ENCODE results near the gene CXXC5. TPM values are rescaled to one million over a fixed set of nuclear protein-coding genes. Genes with fewer than 3 reads are reported as not detected.
A peak's percentile ranks its signal among the peaks of the same experiment; 100 is the strongest.

Gene CXXC5
- total and polyA plus RNA-seq, 9 donors: 4.4 to 35.7 (median 8.7) TPM

GRCh38 chr5:139705655-139706587, 57.8 kb downstream of the CXXC5 start:
- intact Hi-C loops (cut with DNase I): loop anchor here in 1 of 4 donors (5.0 kb wide), 1 partner anchor 61 kb away; no protein-coding TSS in a partner anchor
- no peak overlapping the region for H3K27ac ChIP-seq
- no peak overlapping the region for H3K4me3 ChIP-seq
- H3K4me1 ChIP-seq (ENCODE audit: insufficient read depth): peaks cover 10% of the 10 kb centered on the region
- TF ChIP-seq, protein P1, sequence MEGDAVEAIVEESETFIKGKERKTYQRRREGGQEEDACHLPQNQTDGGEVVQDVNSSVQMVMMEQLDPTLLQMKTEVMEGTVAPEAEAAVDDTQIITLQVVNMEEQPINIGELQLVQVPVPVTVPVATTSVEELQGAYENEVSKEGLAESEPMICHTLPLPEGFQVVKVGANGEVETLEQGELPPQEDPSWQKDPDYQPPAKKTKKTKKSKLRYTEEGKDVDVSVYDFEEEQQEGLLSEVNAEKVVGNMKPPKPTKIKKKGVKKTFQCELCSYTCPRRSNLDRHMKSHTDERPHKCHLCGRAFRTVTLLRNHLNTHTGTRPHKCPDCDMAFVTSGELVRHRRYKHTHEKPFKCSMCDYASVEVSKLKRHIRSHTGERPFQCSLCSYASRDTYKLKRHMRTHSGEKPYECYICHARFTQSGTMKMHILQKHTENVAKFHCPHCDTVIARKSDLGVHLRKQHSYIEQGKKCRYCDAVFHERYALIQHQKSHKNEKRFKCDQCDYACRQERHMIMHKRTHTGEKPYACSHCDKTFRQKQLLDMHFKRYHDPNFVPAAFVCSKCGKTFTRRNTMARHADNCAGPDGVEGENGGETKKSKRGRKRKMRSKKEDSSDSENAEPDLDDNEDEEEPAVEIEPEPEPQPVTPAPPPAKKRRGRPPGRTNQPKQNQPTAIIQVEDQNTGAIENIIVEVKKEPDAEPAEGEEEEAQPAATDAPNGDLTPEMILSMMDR (IDR thresholded peaks at IDR 0.05): no peak
- TF ChIP-seq POLR2A (IDR thresholded peaks at IDR 0.05): no peak
- TF ChIP-seq EP300 (IDR thresholded peaks at IDR 0.05): no peak
- H3K36me3 ChIP-seq: no peaks in the 10 kb centered on the region
- no peak for DNase-seq
- H3K9me3 ChIP-seq: no peaks in the 10 kb centered on the region
- WGBS, 3 donors: 58 to 69% (median 68%) methylated on average over 10 of the region's 10 CpGs
- no peaks in the 10 kb centered on the region for H3K27me3 ChIP-seq

DNA sequence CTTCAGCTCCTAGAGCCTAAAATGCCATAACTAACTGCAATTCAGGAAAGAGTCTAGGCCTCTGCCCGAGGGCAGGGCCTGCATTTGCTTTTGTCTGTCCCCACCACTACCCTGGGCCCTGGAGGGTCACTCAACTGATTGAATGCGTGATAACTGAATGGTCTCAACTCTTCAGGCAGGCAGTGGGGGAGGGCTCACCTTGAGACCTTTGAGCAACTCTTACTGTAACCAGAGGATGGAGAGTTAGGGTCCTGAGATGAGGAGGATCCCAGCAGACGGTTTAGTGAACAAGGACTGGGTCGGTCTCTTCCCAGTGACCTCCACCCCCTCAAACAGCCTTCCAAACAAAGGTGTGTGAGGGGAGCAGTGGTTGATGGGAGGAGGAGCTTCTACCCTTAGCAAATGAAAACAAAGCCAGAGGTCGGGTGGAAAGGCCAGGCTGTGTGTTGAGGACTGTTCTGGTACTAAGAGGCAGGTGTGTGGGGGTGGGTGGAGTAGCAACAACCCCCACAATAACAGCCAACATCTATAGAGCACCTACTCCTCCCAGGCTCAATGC, 59.4 kb downstream of the CXXC5 start:
- TF ChIP-seq EP300 (IDR thresholded peaks at IDR 0.05) (no peak), POLR2A (IDR thresholded peaks at IDR 0.05) (no peak)
- TF ChIP-seq, protein P1 (IDR thresholded peaks at IDR 0.05): no peak
- Histone ChIP-seq H3K4me1 (ENCODE audit: insufficient read depth) (peaks cover 15% of the 10 kb centered on the region), H3K36me3 (no peaks in the 10 kb centered on the region), H3K9me3 (no peaks in the 10 kb centered on the region), H3K27me3 (no peaks in the 10 kb centered on the region), H3K27ac (no peak overlapping the region), H3K4me3 (no peak overlapping the region)
- intact Hi-C loops (cut with DNase I): loop anchor here in 1 of 4 donors (5.0 kb wide), 1 partner anchor 60 kb away; no protein-coding TSS in a partner anchor
- DNase-seq: no peak
- WGBS, 3 donors: 94 to 95% (median 95%) methylated on average over 5 of the region's 5 CpGs

DNA sequence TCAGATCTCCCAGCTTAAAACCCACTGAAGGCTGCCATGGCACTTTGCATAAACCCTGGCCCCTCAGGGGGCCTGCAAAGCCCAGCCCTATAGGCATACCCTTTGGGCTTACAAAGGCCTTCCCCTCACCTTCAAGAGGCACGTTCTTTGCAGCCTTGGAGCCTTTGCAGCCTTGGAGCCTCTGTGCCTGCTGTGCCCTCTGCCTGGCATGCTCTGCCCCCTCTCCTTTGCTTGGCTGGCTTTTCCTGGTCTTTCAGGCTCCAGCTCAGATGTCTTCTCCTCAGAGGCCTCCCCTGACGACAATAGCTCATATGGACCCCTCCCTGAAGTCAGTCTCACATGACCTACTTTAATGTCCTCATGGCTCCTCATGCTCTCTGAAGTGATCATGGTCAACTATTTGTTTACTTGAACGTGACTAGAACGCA, 60.3 kb downstream of the CXXC5 start:
- H3K9me3 ChIP-seq: no peaks in the 10 kb centered on the region
- intact Hi-C loops (cut with DNase I): loop anchor here in 1 of 4 donors (5.0 kb wide), 1 partner anchor 59 kb away; no protein-coding TSS in a partner anchor
- TF ChIP-seq POLR2A (IDR thresholded peaks at IDR 0.05): no peak
- TF ChIP-seq, protein P1 (IDR thresholded peaks at IDR 0.05): no peak
- no peak for TF ChIP-seq EP300 (IDR thresholded peaks at IDR 0.05)
- WGBS, 3 donors: 89 to 93% (median 90%) methylated on average over 4 of the region's 4 CpGs
- H3K27me3 ChIP-seq: no peaks in the 10 kb centered on the region
- no peak overlapping the region for H3K27ac ChIP-seq
- no peaks in the 10 kb centered on the region for H3K36me3 ChIP-seq
- H3K4me1 ChIP-seq (ENCODE audit: insufficient read depth): peaks cover 15% of the 10 kb centered on the region
- DNase-seq: no peak
- no peak overlapping the region for H3K4me3 ChIP-seq

DNA sequence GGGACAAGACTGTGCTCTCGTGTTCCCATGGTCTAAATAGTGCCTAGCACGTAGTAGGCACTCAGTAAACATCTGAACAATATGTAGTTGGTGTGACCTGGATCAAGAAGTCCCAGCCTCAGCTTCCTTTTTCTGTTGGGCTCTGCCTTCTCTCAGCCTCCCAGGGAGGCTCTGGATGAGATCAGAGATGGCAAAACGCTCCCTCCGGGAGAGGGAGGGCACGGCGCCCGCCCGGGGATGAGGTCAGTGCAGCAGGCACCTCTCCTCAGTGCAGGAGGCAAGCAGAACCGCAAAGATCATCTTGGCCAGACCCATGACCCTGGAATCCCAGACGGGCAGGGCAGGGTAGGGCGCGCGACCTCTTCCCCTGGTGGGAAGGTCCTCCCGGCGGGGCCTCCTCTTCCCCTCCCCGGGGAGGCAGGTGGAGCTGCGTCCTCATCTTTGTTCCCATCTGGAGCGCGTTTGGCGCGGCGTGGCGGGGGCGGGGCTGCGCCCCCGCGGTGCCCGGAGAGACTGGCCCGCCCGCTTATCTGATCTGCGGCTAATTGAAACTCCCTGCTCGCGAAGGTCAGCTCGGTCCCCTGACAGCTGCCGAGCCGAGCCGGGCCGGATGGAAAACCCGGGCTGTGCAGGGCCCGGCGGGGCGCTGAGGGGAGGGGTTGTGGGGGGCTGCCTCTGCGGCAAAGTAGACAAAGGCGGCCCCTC, 60.9 kb downstream of the CXXC5 start:
- H3K9me3 ChIP-seq: no peaks in the 10 kb centered on the region
- H3K36me3 ChIP-seq: no peaks in the 10 kb centered on the region
- intact Hi-C loops (cut with DNase I): loop anchor here in 1 of 4 donors (5.0 kb wide), 1 partner anchor 58 kb away; no protein-coding TSS in a partner anchor
- 14 to 18% (median 15%) methylated on average over 29 to 42 of the region's 44 CpGs for WGBS, 3 donors
- peak in 1 of 5 donors; percentile 50 for DNase-seq
- H3K4me3 ChIP-seq: no peak overlapping the region
- no peak overlapping the region for H3K27ac ChIP-seq
- H3K27me3 ChIP-seq: no peaks in the 10 kb centered on the region
- TF ChIP-seq, protein P1 (IDR thresholded peaks at IDR 0.05): no peak
- TF ChIP-seq POLR2A (IDR thresholded peaks at IDR 0.05): no peak
- TF ChIP-seq EP300 (IDR thresholded peaks at IDR 0.05): no peak
- H3K4me1 ChIP-seq (ENCODE audit: insufficient read depth): peaks cover 15% of the 10 kb centered on the region
